ENCODE measurements around the gene KMT5C.

Gene KMT5C

GRCh38 chr19:55345818-55346724 is 6.4 kb downstream of the KMT5C start:
- in situ Hi-C loops (cut with MboI; ENCODE audit: low pct_unique_long_range_greater_than_20kb, low sequenced_read_pairs, unreplicated experiment) = no loop called here
- DNase-seq (ENCODE audit: low spot score) = no peak
- TF ChIP-seq, protein P1, sequence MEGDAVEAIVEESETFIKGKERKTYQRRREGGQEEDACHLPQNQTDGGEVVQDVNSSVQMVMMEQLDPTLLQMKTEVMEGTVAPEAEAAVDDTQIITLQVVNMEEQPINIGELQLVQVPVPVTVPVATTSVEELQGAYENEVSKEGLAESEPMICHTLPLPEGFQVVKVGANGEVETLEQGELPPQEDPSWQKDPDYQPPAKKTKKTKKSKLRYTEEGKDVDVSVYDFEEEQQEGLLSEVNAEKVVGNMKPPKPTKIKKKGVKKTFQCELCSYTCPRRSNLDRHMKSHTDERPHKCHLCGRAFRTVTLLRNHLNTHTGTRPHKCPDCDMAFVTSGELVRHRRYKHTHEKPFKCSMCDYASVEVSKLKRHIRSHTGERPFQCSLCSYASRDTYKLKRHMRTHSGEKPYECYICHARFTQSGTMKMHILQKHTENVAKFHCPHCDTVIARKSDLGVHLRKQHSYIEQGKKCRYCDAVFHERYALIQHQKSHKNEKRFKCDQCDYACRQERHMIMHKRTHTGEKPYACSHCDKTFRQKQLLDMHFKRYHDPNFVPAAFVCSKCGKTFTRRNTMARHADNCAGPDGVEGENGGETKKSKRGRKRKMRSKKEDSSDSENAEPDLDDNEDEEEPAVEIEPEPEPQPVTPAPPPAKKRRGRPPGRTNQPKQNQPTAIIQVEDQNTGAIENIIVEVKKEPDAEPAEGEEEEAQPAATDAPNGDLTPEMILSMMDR (IDR thresholded peaks at IDR 0.05; ENCODE audit: extremely low read depth, insufficient read depth, missing control alignments) = no peak

GRCh38 chr19:55346725-55347441 is 7.2 kb downstream of the KMT5C start:
- in situ Hi-C loops (cut with MboI; ENCODE audit: low pct_unique_long_range_greater_than_20kb, low sequenced_read_pairs, unreplicated experiment) = no loop called here
- TF ChIP-seq, protein P1 (IDR thresholded peaks at IDR 0.05; ENCODE audit: extremely low read depth, insufficient read depth, missing control alignments) = no peak
- no peak for DNase-seq (ENCODE audit: low spot score)

GRCh38 chr19:55347442-55348009 is 7.8 kb downstream of the KMT5C start:
- in situ Hi-C loops (cut with MboI; ENCODE audit: low pct_unique_long_range_greater_than_20kb, low sequenced_read_pairs, unreplicated experiment) = no loop called here
- no peak for DNase-seq (ENCODE audit: low spot score)
- TF ChIP-seq, protein P1 (IDR thresholded peaks at IDR 0.05; ENCODE audit: extremely low read depth, insufficient read depth, missing control alignments) = no peak

DNA sequence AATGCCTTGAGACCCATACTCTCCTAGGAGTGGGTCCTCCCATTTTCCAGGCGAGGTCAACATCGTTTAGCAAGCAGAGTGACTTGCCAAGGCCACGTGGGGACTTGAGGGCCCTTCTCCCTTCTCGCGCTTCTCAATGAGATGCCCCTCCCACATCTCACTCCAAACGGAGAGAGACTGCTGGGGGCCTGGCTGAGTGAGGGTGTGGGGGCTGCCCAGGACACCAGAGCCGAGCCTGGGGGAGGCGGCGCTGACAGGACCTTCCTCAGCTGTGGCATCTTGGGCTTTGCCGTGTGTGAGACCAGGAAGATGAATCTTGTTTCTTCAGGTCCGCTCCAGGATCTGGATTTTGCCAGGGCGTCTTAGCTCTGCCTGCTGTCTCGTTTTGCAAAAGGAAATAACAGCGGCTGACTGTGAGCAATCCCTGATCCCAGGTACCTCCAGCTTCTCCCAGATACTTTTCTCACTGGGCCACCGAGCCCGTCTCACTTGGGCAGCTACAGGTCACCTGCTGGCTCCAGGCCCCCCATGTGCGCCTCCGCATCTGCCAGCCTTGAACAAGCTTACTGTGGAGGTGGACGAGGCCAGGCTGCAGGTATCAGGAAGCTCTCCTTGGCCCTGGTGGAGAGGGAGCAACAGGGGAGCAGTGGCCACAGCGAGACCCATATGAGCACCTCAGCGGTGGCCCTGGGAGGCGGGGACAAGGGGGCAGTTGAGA is 8.8 kb downstream of the KMT5C start:
- no peak for DNase-seq (ENCODE audit: low spot score)
- in situ Hi-C loops (cut with MboI; ENCODE audit: low pct_unique_long_range_greater_than_20kb, low sequenced_read_pairs, unreplicated experiment) = no loop called here
- TF ChIP-seq, protein P1 (IDR thresholded peaks at IDR 0.05; ENCODE audit: extremely low read depth, insufficient read depth, missing control alignments) = no peak

- TF ChIP-seq, protein P1 (IDR thresholded peaks at IDR 0.05; ENCODE audit: extremely low read depth, insufficient read depth, missing control alignments) = no peak
- no peak for DNase-seq (ENCODE audit: low spot score)
- in situ Hi-C loops (cut with MboI; ENCODE audit: low pct_unique_long_range_greater_than_20kb, low sequenced_read_pairs, unreplicated experiment) = no loop called here
These were observed 11.1 kb downstream of the KMT5C start for GRCh38 chr19:55350620-55351315.

All from GM13977 (cell line).